Activated CD8-positive, alpha-beta memory T cell treated with anti-CD3 and anti-CD28 coated beads for 48 hours (primary cell): ENCODE results near the gene RASSF6.
"Not testable (repeated sequence)": the region's sequence is repeated elsewhere in the genome, so short reads cannot be mapped to it uniquely, and the experiment has no call there.

ENCODE experiments used
- DNase-seq, 3 experiments: peaks; one replicate each; pipeline ENCODE4 v3.0.0-alpha.2; 2020; ENCODE audit warnings: low read depth in 2 of 3, low spot score in 2 of 3

RASSF6 gene

GRCh38 chr4:73577371-73577770, 42.9 kb downstream of the RASSF6 start:
- DNase-seq, result no peak

GRCh38 chr4:73576381-73576780, 43.9 kb downstream of the RASSF6 start:
- no peak for DNase-seq

GRCh38 chr4:73575660-73576059, 44.6 kb downstream of the RASSF6 start:
- DNase-seq, result no peak

- DNase-seq, result peak in 1 of 3 experiments; percentile 4
Observed at GRCh38 chr4:73573794-73574528, 46.3 kb downstream of the RASSF6 start.

- not testable (repeated sequence) for DNase-seq
Observed at GRCh38 chr4:73550865-73551264, 69.4 kb downstream of the RASSF6 start.

- no peak for DNase-seq
Observed at GRCh38 chr4:73544620-73545019, 75.6 kb downstream of the RASSF6 start.

- DNase-seq, result no peak
Observed at GRCh38 chr4:73541251-73541650, 79.0 kb downstream of the RASSF6 start.

- DNase-seq, result no peak
Observed at GRCh38 chr4:73540826-73541225, 79.4 kb downstream of the RASSF6 start.

GRCh38 chr4:73539386-73539785, 80.8 kb downstream of the RASSF6 start:
- DNase-seq, result no peak

- DNase-seq, result no peak
Observed at GRCh38 chr4:73538162-73538561, 82.1 kb downstream of the RASSF6 start.

GRCh38 chr4:73533515-73534422, 86.5 kb downstream of the RASSF6 start:
- no peak for DNase-seq

GRCh38 chr4:73528171-73528570, 92.1 kb downstream of the RASSF6 start:
- no peak for DNase-seq

GRCh38 chr4:73527196-73527595, 93.0 kb downstream of the RASSF6 start:
- no peak for DNase-seq

GRCh38 chr4:73525611-73526010, 94.6 kb downstream of the RASSF6 start:
- no peak for DNase-seq

GRCh38 chr4:73523126-73523525, 97.1 kb downstream of the RASSF6 start:
- DNase-seq, result no peak
